ENCODE data around the gene CEACAM18.

DNA sequence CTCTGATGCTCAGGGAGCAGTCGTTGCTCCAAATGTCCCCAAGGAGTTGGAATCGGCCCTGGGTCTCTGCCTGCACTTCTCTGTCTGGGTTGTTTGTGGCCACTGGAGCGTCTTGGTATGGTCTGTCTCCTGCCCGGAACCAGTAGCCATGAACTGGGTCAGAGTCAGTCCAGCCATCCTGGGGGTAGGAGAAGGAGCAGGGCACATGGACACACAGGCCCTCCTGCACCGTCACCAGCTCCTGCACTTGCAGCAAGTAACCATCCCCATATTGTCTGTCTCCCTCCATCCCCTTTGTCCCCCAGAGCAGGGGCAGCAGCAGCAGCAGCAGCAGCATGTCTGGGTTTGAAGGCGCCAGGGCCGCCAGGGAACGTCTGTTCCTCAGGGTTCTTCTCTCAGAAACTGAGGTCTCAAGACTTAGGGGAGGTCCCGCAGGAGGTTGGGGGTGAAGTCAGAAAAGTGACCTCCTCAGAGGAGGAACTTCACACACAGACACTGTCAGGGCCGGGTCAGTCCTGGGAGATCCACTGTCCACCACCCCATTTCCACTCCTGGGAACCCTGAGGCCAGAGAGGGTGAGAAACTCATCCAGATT is 20.2 kb upstream of the CEACAM18 start, which contains the start of gene SIGLEC8:
- TF ChIP-seq CTCF (IDR thresholded peaks at IDR 0.05), result no peak
- no peak for TF ChIP-seq ZFX (IDR thresholded peaks at IDR 0.05; ENCODE audit: borderline replicate concordance)

Data from 22Rv1 (cell line).